ENCODE data around the gene RHBG.

RHBG gene

GRCh38 chr1:156430866-156431265, 61.9 kb downstream of the RHBG start:
- H3K27ac ChIP-seq = no peak overlapping the region
- in situ Hi-C loops (cut with HindIII; ENCODE audit: low pct_ligation_motif_present, low sequenced_read_pairs) = no loop called here
- DNase-seq = no peak
- TF ChIP-seq CTCF (IDR thresholded peaks at IDR 0.05; ENCODE audit: low read depth, low read length, missing control alignments) = no peak
- H3K36me3 ChIP-seq (replicated peaks) = no peaks in the 10 kb centered on the region
- no peak overlapping the region for H3K4me3 ChIP-seq (ENCODE audit: low read depth, low read length)
- peaks cover 95% of the 10 kb centered on the region for H3K27me3 ChIP-seq (replicated peaks)

DNA sequence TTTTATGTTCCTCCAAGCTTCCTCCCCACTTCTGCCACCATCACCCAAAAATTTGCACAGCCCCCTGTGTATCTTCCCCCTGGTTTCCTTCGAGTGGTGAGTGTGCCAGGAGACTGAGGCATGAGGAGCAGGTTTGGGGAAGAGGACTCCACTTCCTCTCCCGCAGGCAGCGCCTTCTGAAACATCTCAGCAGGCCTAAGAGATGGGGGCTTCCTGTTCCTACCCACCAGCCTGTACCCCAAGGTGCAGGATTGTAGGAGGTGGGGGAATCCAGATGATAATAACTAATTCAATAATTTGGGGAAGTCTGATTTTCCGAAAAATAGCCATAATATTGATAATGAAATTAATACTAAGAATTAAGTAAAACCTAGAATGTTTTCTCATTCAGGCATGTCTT, 62.4 kb downstream of the RHBG start:
- Histone ChIP-seq H3K27me3 (replicated peaks) (peaks cover 95% of the 10 kb centered on the region), H3K4me3 (ENCODE audit: low read depth, low read length) (no peak overlapping the region), H3K36me3 (replicated peaks) (no peaks in the 10 kb centered on the region), H3K27ac (no peak overlapping the region)
- no peak for DNase-seq
- no peak for TF ChIP-seq CTCF (IDR thresholded peaks at IDR 0.05; ENCODE audit: low read depth, low read length, missing control alignments)
- in situ Hi-C loops (cut with HindIII; ENCODE audit: low pct_ligation_motif_present, low sequenced_read_pairs) = no loop called here

GRCh38 chr1:156431769-156432668, 63.0 kb downstream of the RHBG start:
- no peak overlapping the region for H3K27ac ChIP-seq

GRCh38 chr1:156432669-156433018, 63.6 kb downstream of the RHBG start:
- Histone ChIP-seq H3K36me3 (replicated peaks) (no peaks in the 10 kb centered on the region), H3K4me3 (ENCODE audit: low read depth, low read length) (no peak overlapping the region), H3K27me3 (replicated peaks) (peaks cover 95% of the 10 kb centered on the region), H3K27ac (no peak overlapping the region)
- in situ Hi-C loops (cut with HindIII; ENCODE audit: low pct_ligation_motif_present, low sequenced_read_pairs) = no loop called here
- no peak for TF ChIP-seq CTCF (IDR thresholded peaks at IDR 0.05; ENCODE audit: low read depth, low read length, missing control alignments)
- DNase-seq = no peak

More at GRCh38 chr1:156431769-156432668, 63.0 kb downstream of the RHBG start:
- Histone ChIP-seq H3K36me3 (replicated peaks) (no peaks in the 10 kb centered on the region), H3K4me3 (ENCODE audit: low read depth, low read length) (no peak overlapping the region), H3K27me3 (replicated peaks) (peaks cover 95% of the 10 kb centered on the region)
- in situ Hi-C loops (cut with HindIII; ENCODE audit: low pct_ligation_motif_present, low sequenced_read_pairs) = no loop called here
- no peak for DNase-seq
- TF ChIP-seq CTCF (IDR thresholded peaks at IDR 0.05; ENCODE audit: low read depth, low read length, missing control alignments) = no peak

GRCh38 chr1:156433032-156433431, 64.0 kb downstream of the RHBG start:
- Histone ChIP-seq H3K36me3 (replicated peaks) (no peaks in the 10 kb centered on the region), H3K27ac (no peak overlapping the region), H3K4me3 (ENCODE audit: low read depth, low read length) (no peak overlapping the region), H3K27me3 (replicated peaks) (peaks cover 95% of the 10 kb centered on the region)
- in situ Hi-C loops (cut with HindIII; ENCODE audit: low pct_ligation_motif_present, low sequenced_read_pairs) = no loop called here
- TF ChIP-seq CTCF (IDR thresholded peaks at IDR 0.05; ENCODE audit: low read depth, low read length, missing control alignments) = no peak
- DNase-seq = no peak
